RWPE2 (cell line): Measurements from ENCODE around the gene OR5B3.
A peak's percentile ranks its signal among the peaks of the same experiment; 100 is the strongest.
"Not testable (repeated sequence)": the region's sequence is repeated elsewhere in the genome, so short reads cannot be mapped to it uniquely, and the experiment has no call there.

ENCODE experiments used
- ATAC-seq: fragments of 200-7000 bp; cut with Tn5 transposase; 3 replicates; pipeline ENCODE4 v1.9.1; 2021; ENCODE audit warnings: low read depth
- DNase-seq: peaks from one replicate; pipeline ENCODE4 v3.0.0-alpha.2; 2020; ENCODE audit warnings: low spot score
- H3K27ac ChIP-seq: fragments of 450-650 bp; 2 replicates; pipeline ENCODE4 v1.5.1; 2017; ENCODE audit warnings: mild to moderate bottlenecking; ENCODE audit not compliant: poor library complexity, severe bottlenecking
- H3K27me3 ChIP-seq: fragments of 250-450 bp; sonication (Bioruptor Pico); 2 replicates; pipeline ENCODE4 v1.5.1; 2021; ENCODE audit warnings: mild to moderate bottlenecking, moderate library complexity; ENCODE audit not compliant: insufficient read depth, poor library complexity, severe bottlenecking
- H3K36me3 ChIP-seq: fragments of 250-450 bp; sonication (Bioruptor Pico); 2 replicates; pipeline ENCODE4 v1.5.1; 2020; ENCODE audit warnings: low read depth, mild to moderate bottlenecking, moderate library complexity
- H3K4me1 ChIP-seq: fragments of 250-450 bp; sonication (Bioruptor Pico); 2 replicates; pipeline ENCODE4 v1.5.1; 2021; ENCODE audit warnings: mild to moderate bottlenecking, moderate library complexity; ENCODE audit not compliant: insufficient read depth, poor library complexity, severe bottlenecking
- H3K4me3 ChIP-seq: fragments of 250-450 bp; sonication (Bioruptor Pico); 2 replicates; pipeline ENCODE4 v1.5.1; 2021; ENCODE audit warnings: mild to moderate bottlenecking, moderate library complexity; ENCODE audit not compliant: severe bottlenecking
- H3K9me3 ChIP-seq: fragments of 250-450 bp; sonication (Bioruptor Pico); 2 replicates; pipeline ENCODE4 v1.5.1; 2021; ENCODE audit warnings: mild to moderate bottlenecking, moderate library complexity; ENCODE audit not compliant: severe bottlenecking
- CTCF ChIP-seq: fragments of 450-650 bp; IDR thresholded peaks from one replicate; pipeline ENCODE4 v1.5.1; 2017; ENCODE audit warnings: mild to moderate bottlenecking, moderate library complexity; ENCODE audit not compliant: poor library complexity, severe bottlenecking

Gene OR5B3

GRCh38 chr11:58438486-58438885, 31.8 kb upstream of the OR5B3 start:
- TF ChIP-seq CTCF: no peak
- DNase-seq (no peak), ATAC-seq (no peak)
- H3K9me3 ChIP-seq: no peaks in the 10 kb centered on the region
- no peak overlapping the region for H3K4me3 ChIP-seq
- H3K4me1 ChIP-seq: no peaks in the 10 kb centered on the region
- no peaks in the 10 kb centered on the region for H3K27me3 ChIP-seq
- H3K27ac ChIP-seq: no peak overlapping the region
- no peaks in the 10 kb centered on the region for H3K36me3 ChIP-seq

DNA sequence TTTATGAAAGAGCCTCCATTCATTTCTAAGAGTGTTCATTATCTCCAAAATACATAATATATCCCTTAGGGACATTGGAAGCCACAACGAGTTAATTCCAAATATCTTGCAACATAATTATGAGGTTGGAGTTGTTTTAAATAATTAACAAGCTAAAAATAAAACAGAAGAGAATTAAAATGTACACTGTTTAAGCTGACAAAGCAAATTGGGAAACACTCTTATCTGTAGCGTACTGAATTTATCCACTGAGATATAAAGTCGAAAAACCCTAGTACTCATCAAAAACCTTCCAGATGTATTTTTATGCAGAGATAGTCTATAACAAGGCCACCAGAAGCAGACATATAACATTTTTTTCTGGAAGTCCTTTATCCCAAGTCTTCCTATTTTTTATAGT, 27.5 kb upstream of the OR5B3 start:
- Histone ChIP-seq H3K27me3 (no peaks in the 10 kb centered on the region), H3K4me3 (no peak overlapping the region), H3K27ac (no peak overlapping the region), H3K36me3 (no peaks in the 10 kb centered on the region), H3K9me3 (no peaks in the 10 kb centered on the region), H3K4me1 (no peaks in the 10 kb centered on the region)
- DNase-seq: no peak
- no peak for TF ChIP-seq CTCF
- ATAC-seq: no peak

DNA sequence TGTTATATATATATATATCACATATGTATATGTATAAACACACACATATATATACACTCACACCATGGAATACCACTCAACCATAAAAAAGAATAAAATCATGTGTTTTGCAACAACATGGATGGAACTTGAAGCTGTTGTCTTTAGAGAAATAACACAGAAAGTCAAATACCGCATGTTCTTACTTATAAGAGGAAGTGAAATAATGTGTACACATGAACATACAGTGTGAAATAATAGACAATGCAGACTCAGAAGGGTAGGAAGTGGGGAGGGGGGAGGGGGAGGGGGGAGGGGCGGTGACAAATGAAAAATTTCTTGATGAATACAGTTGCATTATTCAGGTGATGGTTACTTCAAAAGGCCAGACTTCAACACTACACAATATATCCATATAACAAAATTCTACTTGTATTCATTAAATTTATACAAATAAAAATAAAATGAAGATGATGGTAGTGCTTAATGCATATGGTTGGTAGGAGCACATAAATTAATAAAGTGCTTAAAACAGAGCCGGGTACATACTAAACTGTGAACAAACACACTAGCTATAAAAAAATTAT, 27.0 kb upstream of the OR5B3 start:
- Histone ChIP-seq H3K4me1 (no peaks in the 10 kb centered on the region), H3K4me3 (no peak overlapping the region), H3K9me3 (no peaks in the 10 kb centered on the region), H3K36me3 (no peaks in the 10 kb centered on the region), H3K27me3 (no peaks in the 10 kb centered on the region), H3K27ac (no peak overlapping the region)
- TF ChIP-seq CTCF: no peak
- DNase-seq (no peak), ATAC-seq (no peak)

GRCh38 chr11:58429273-58429672, 22.6 kb upstream of the OR5B3 start:
- Histone ChIP-seq H3K27me3 (no peaks in the 10 kb centered on the region), H3K4me1 (no peaks in the 10 kb centered on the region), H3K9me3 (no peaks in the 10 kb centered on the region), H3K4me3 (no peak overlapping the region), H3K27ac (no peak overlapping the region), H3K36me3 (no peaks in the 10 kb centered on the region)
- ATAC-seq (no peak), DNase-seq (no peak)
- TF ChIP-seq CTCF: no peak

GRCh38 chr11:58428021-58428420, 21.3 kb upstream of the OR5B3 start, which contains the start of gene OR5B2:
Gene OR5B2 (minus strand): TSS chr11:58428121. CDS start chr11:58423261, 4,860 bp downstream.
- H3K4me3 ChIP-seq: no peak within 1 kb of the TSS
- DNase-seq: no peak
- no peak for TF ChIP-seq CTCF
- H3K27me3 ChIP-seq: no peaks in the 10 kb centered on the region
- H3K27ac ChIP-seq: no peak within 1 kb of the TSS
- H3K9me3 ChIP-seq: no peaks in the 10 kb centered on the region
- H3K36me3 ChIP-seq: no peaks in the 10 kb centered on the region
- ATAC-seq: no peak
- no peaks in the 10 kb centered on the region for H3K4me1 ChIP-seq

- DNase-seq, H3K4me3 ChIP-seq, H3K27me3 ChIP-seq, H3K4me1 ChIP-seq, H3K36me3 ChIP-seq, H3K27ac ChIP-seq, H3K9me3 ChIP-seq: not testable (repeated sequence)
- ATAC-seq: 0 out of 3 replicates have a peak, but pooled peaks have one; percentile 33
These were observed 7.1 kb downstream of the OR5B3 start for GRCh38 chr11:58399622-58400021.
